ENCODE results near the gene GRM5.
"Not testable (repeated sequence)": the region's sequence is repeated elsewhere in the genome, so short reads cannot be mapped to it uniquely, and the experiment has no call there.

DNA sequence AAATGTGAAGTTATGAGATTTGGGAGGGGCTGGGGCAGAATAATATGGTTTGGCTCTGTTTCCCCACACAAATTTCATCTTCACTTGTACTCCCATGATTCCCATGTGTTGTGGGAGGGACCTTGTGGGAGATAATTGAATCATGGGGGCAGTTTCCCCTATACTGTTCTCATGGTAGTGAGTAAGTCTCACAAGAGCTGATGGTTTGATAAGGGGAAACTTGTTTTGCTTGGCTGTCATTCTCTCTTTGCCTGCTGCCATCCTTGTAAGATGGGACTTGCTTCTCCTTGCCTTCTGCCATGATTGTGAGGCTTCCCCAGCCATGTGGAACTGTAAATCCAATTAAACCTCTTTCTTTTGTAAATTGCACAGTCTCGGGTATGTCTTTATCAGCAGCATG lies 531.1 kb downstream of the GRM5 start:
- TF ChIP-seq, protein P1, sequence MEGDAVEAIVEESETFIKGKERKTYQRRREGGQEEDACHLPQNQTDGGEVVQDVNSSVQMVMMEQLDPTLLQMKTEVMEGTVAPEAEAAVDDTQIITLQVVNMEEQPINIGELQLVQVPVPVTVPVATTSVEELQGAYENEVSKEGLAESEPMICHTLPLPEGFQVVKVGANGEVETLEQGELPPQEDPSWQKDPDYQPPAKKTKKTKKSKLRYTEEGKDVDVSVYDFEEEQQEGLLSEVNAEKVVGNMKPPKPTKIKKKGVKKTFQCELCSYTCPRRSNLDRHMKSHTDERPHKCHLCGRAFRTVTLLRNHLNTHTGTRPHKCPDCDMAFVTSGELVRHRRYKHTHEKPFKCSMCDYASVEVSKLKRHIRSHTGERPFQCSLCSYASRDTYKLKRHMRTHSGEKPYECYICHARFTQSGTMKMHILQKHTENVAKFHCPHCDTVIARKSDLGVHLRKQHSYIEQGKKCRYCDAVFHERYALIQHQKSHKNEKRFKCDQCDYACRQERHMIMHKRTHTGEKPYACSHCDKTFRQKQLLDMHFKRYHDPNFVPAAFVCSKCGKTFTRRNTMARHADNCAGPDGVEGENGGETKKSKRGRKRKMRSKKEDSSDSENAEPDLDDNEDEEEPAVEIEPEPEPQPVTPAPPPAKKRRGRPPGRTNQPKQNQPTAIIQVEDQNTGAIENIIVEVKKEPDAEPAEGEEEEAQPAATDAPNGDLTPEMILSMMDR (IDR thresholded peaks at IDR 0.05): not testable (repeated sequence)
- TF ChIP-seq POLR2A (IDR thresholded peaks at IDR 0.05): not testable (repeated sequence)
